DND-41 (cell line): ENCODE data around the gene CDRT15L2.
A peak's percentile ranks its signal among the peaks of the same experiment; 100 is the strongest.
"Not testable (repeated sequence)": the region's sequence is repeated elsewhere in the genome, so short reads cannot be mapped to it uniquely, and the experiment has no call there.

Experiments
- ATAC-seq: fragments of 200-7000 bp; cut with Tn5 transposase; 3 replicates; pipeline ENCODE4 v1.9.1; 2021; ENCODE audit warnings: low read depth; ENCODE audit not compliant: insufficient read depth
- DNase-seq: peaks from one replicate; pipeline ENCODE4 v3.0.0-alpha.2; 2020
- H2AFZ ChIP-seq: 2 replicates; pipeline ENCODE4 v1.6.0; 2012; ENCODE audit warnings: low read depth, low read length
- H3K27ac ChIP-seq: 2 replicates; pipeline ENCODE4 v1.5.1; 2012; ENCODE audit warnings: low read length, inconsistent platforms
- H3K27me3 ChIP-seq: fragments of 200-600 bp; sonication (generic); 2 replicates; pipeline ENCODE4 v1.6.0; 2012; ENCODE audit warnings: low read length, mild to moderate bottlenecking, inconsistent platforms; ENCODE audit not compliant: insufficient read depth, poor library complexity
- H3K36me3 ChIP-seq: 2 replicates; pipeline ENCODE4 v1.5.1; 2012; ENCODE audit warnings: low read length, inconsistent platforms; ENCODE audit not compliant: insufficient read depth
- H3K4me1 ChIP-seq: 2 replicates; pipeline ENCODE4 v1.5.1; 2012; ENCODE audit warnings: mild to moderate bottlenecking, low read length; ENCODE audit not compliant: insufficient read depth
- H3K4me2 ChIP-seq: 2 replicates; pipeline ENCODE4 v1.6.0; 2012; ENCODE audit warnings: mild to moderate bottlenecking, moderate library complexity, low read length, inconsistent platforms; ENCODE audit not compliant: insufficient read depth
- H3K4me3 ChIP-seq, 2 experiments: fragments of 200-600 bp in 1 of 2; shearing (Covaris generic) in 1 of 2; 2 replicates each; pipeline ENCODE4 v1.5.1; 2012 to 2016; ENCODE audit warnings: inconsistent platforms in 2 of 2, low read length in 2 of 2, mild to moderate bottlenecking in 2 of 2, low read depth in 1 of 2, moderate library complexity in 1 of 2
- H3K79me2 ChIP-seq: 2 replicates; pipeline ENCODE4 v1.6.0; 2012; ENCODE audit warnings: low read length, inconsistent platforms; ENCODE audit not compliant: insufficient read depth
- H3K9ac ChIP-seq: 2 replicates; pipeline ENCODE4 v1.6.0; 2012; ENCODE audit warnings: low read depth, mild to moderate bottlenecking, inconsistent platforms, low read length, moderate library complexity
- H3K9me3 ChIP-seq: 2 replicates; pipeline ENCODE4 v1.5.1; 2012; ENCODE audit warnings: low read length, moderate library complexity, mild to moderate bottlenecking, inconsistent platforms; ENCODE audit not compliant: insufficient read depth, severe bottlenecking
- H4K20me1 ChIP-seq: 2 replicates; pipeline ENCODE4 v1.6.0; 2012; ENCODE audit warnings: low read length; ENCODE audit not compliant: insufficient read depth

Gene CDRT15L2

DNA sequence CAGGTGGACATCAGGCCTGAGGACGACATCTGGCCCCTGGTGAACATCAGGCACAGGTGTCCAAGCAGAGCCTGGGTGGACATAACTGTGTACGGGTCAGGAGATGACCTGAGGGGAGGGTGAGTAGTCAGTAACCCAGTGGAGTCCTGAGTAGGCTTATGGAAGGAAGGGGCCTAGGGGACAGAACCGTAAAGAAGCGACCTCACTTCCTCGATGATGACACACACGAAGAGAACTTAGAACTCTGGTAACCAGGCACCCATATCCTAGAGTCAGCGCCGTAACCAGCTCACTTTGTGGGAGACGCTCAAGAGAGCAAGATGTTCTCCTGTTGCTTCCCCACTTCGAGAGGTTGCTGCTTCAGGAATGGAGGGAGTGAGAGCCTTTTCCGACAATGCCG lies at the start of gene CDRT15L2:
Gene CDRT15L2 (plus strand): TSS at position 301 of the 400 bp plus-strand sequence. CDS start 20 bp downstream, at position 321.
- not testable (repeated sequence) for H3K4me1 ChIP-seq, ATAC-seq

DNA sequence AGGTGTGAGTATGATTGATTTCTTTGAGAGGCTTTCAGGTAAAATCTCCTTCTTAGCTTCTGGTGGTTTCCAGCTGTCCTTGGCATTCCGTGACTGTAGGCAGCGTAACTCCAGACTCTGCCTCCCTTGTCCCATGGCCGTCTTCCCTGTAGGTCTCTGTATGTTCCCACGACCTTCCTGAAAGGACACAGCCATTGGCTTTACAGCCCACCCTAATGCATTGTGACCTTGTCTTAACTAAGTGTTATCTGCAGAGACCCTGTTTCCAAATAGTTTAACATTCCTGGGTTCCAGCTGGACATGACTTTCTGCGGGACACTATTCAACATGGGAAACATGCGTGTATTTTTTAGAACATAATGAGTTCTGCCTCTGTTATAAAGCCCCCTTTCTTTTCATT lies 49.4 kb upstream of the CDRT15L2 start:
- not testable (repeated sequence) for H3K27me3 ChIP-seq, H3K36me3 ChIP-seq, H2AFZ ChIP-seq, H4K20me1 ChIP-seq, ATAC-seq, DNase-seq, H3K4me1 ChIP-seq, H3K4me3 ChIP-seq, H3K9ac ChIP-seq, H3K4me2 ChIP-seq, H3K27ac ChIP-seq, H3K79me2 ChIP-seq, H3K9me3 ChIP-seq

More for the DNA sequence above, at the start of gene CDRT15L2:
- H3K36me3 ChIP-seq, H3K79me2 ChIP-seq, H4K20me1 ChIP-seq, H3K4me2 ChIP-seq, DNase-seq, H3K27ac ChIP-seq, H3K4me3 ChIP-seq, H3K9me3 ChIP-seq, H2AFZ ChIP-seq, H3K9ac ChIP-seq, H3K27me3 ChIP-seq: not testable (repeated sequence)

GRCh38 chr17:20532544-20533090 lies 46.9 kb upstream of the CDRT15L2 start:
- not testable (repeated sequence) for H2AFZ ChIP-seq, H3K9me3 ChIP-seq, H4K20me1 ChIP-seq, H3K27me3 ChIP-seq, H3K36me3 ChIP-seq, ATAC-seq, DNase-seq, H3K79me2 ChIP-seq
- Histone ChIP-seq H3K4me1 (peaks cover 12% of the 10 kb centered on the region; the same call in 1 of the 2 replicates), H3K4me2 (peak overlapping the region; percentile 62; the same call in 1 of the 2 replicates), H3K9ac (peak overlapping the region; percentile 58), H3K4me3 (peak overlapping the region in 1 of 2 experiments; percentile 67; a peak in 3 of 4 replicates), H3K27ac (peak overlapping the region; percentile 78)

DNA sequence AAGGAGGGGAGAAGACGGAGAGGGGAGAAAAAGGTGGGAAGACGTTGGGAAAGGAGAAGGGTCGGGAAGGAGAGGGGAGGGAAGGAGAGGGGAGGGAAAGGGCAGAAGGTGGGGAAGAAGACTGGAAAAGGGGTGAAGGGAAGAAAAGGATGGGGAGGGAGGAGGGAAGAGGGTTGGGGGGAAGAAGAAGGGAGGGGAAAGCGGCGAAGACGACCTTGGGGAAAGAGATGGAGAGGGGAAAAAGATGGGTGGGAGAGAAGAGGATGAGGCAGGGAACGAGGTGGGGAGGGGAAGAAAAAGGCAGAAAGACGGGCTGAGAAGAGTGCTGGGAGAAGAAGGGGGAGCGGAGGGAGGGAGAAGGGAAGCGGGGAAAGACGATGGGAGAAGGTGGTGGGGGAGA lies 46.3 kb upstream of the CDRT15L2 start:
- H3K27ac ChIP-seq = peak overlapping the region; percentile 68
- not testable (repeated sequence) for H3K27me3 ChIP-seq, H3K79me2 ChIP-seq, H4K20me1 ChIP-seq, H3K36me3 ChIP-seq, H3K9me3 ChIP-seq, ATAC-seq
- DNase-seq = peak; percentile 8
- peaks cover 12% of the 10 kb centered on the region; the same call in 1 of the 2 replicates for H3K4me1 ChIP-seq
- peak overlapping the region; percentile 28 to 67; a peak in 3 of 4 replicates for H3K4me3 ChIP-seq
- peak overlapping the region; percentile 62 for H3K4me2 ChIP-seq
- H3K9ac ChIP-seq = peak overlapping the region; percentile 58
- H2AFZ ChIP-seq = peak overlapping the region; percentile 39; the same call in 1 of the 2 replicates

- H4K20me1 ChIP-seq, H3K4me2 ChIP-seq, H3K9me3 ChIP-seq, H3K27me3 ChIP-seq, H3K27ac ChIP-seq, DNase-seq, H3K36me3 ChIP-seq, H2AFZ ChIP-seq, H3K79me2 ChIP-seq, ATAC-seq, H3K9ac ChIP-seq, H3K4me3 ChIP-seq: not testable (repeated sequence)
- H3K4me1 ChIP-seq = peaks cover 12% of the 10 kb centered on the region; the same call in 1 of the 2 replicates
Observed at GRCh38 chr17:20534711-20535550, 44.6 kb upstream of the CDRT15L2 start.

DNA sequence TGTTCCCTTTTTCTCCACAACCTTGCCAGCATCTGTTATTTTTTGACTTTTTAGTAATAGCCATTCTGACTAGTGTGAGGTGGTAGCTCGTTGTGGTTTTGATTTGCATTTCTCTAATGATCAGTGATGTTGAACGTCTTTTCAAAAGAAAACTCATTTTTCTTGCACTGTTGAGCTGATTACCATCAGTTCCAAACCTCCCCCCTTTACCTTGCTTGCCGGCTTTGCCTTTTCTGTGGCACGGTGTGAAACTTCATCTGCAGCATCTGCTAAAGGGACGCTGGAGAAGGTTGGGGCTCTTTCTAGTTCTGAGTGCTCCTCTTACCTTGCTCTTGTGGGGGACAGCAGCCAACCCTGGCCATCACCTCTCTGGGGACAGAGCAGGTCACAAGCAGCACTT lies 39.1 kb upstream of the CDRT15L2 start:
- DNase-seq, ATAC-seq, H3K27ac ChIP-seq: not testable (repeated sequence)

DNA sequence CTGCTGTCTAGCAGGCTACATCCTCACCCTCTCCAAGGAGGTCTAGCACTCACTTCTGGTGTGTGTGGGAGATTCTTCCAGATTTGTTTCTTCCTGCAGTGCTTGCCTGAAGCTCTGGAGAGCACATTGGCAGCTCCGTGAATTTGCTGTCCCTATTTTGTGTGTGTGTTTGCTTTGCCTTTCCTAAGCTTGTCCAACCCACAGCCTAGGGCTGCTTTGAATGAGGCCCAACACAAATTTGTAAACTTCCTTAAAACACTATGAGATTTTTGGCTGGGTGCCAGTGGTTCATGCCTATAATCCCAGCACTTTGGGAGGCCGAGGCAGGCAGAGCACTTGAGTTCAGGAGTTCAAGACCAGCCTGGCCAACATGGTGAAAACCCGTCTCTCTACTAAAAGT lies 38.7 kb upstream of the CDRT15L2 start:
- not testable (repeated sequence) for DNase-seq

More for the DNA sequence above, 39.1 kb upstream of the CDRT15L2 start:
- H3K9ac ChIP-seq, H3K4me3 ChIP-seq, H3K4me2 ChIP-seq, H4K20me1 ChIP-seq, H3K79me2 ChIP-seq, H3K4me1 ChIP-seq, H3K27me3 ChIP-seq, H2AFZ ChIP-seq, H3K36me3 ChIP-seq, H3K9me3 ChIP-seq: not testable (repeated sequence)

More for the DNA sequence above, 38.7 kb upstream of the CDRT15L2 start:
- H3K9me3 ChIP-seq, ATAC-seq, H3K9ac ChIP-seq, H2AFZ ChIP-seq, H4K20me1 ChIP-seq, H3K4me1 ChIP-seq, H3K27ac ChIP-seq, H3K4me2 ChIP-seq, H3K79me2 ChIP-seq, H3K4me3 ChIP-seq, H3K27me3 ChIP-seq, H3K36me3 ChIP-seq: not testable (repeated sequence)
